GM12875 (cell line): ENCODE results near the gene CRACR2A.

Source experiments
- H3K4me3 ChIP-seq: one replicate; pipeline ENCODE4 v1.5.1; 2011; ENCODE audit warnings: low read depth, low read length, control low read depth
- CTCF ChIP-seq: IDR thresholded peaks from 2 replicates; pipeline ENCODE4 v1.5.1; 2011; ENCODE audit warnings: low read depth, mild to moderate bottlenecking, control low read depth, inconsistent platforms, low read length, moderate library complexity, borderline replicate concordance; ENCODE audit not compliant: insufficient read depth

Gene CRACR2A

GRCh38 chr12:3745152-3745551 is 7.8 kb downstream of the CRACR2A start:
- H3K4me3 ChIP-seq, result no peak overlapping the region
- no peak for TF ChIP-seq CTCF

- no peak overlapping the region for H3K4me3 ChIP-seq
- TF ChIP-seq CTCF, result no peak
Measured at GRCh38 chr12:3744229-3744901, 8.5 kb downstream of the CRACR2A start.

- no peak overlapping the region for H3K4me3 ChIP-seq
- no peak for TF ChIP-seq CTCF
Measured at GRCh38 chr12:3743803-3744202, 9.1 kb downstream of the CRACR2A start.

GRCh38 chr12:3741882-3742672 is 10.8 kb downstream of the CRACR2A start:
- no peak overlapping the region for H3K4me3 ChIP-seq
- no peak for TF ChIP-seq CTCF

GRCh38 chr12:3740480-3741231 is 12.3 kb downstream of the CRACR2A start:
- no peak for TF ChIP-seq CTCF
- H3K4me3 ChIP-seq, result no peak overlapping the region

GRCh38 chr12:3735432-3735831 is 17.5 kb downstream of the CRACR2A start:
- no peak for TF ChIP-seq CTCF
- H3K4me3 ChIP-seq, result no peak overlapping the region
